DMS53 treated with DMSO at 0.1 percent for 48 hours (cell line): ENCODE data around the gene ASB13.

Experiments
- DNase-seq: peaks from one replicate; lab custom pipeline; 2025; ENCODE audit not compliant: unreplicated experiment; lab: John Stamatoyannopoulos, UW

ASB13 gene

GRCh38 chr10:5666008-5666840 is at the start of gene ASB13:
ASB13 (minus strand) TSS chr10:5666595; CDS start chr10:5666551, 44 bp downstream.
- DNase-seq, result peak; percentile 51

- DNase-seq, result no peak
These were observed 45.2 kb upstream of the ASB13 start for GRCh38 chr10:5711642-5712041.

- no peak for DNase-seq
These were observed 44.5 kb upstream of the ASB13 start for GRCh38 chr10:5710859-5711258.

- no peak for DNase-seq
These were observed 43.5 kb upstream of the ASB13 start for GRCh38 chr10:5709865-5710264.

GRCh38 chr10:5708356-5708755 is 42.0 kb upstream of the ASB13 start:
- DNase-seq, result no peak

- DNase-seq, result no peak
These were observed 31.7 kb upstream of the ASB13 start for GRCh38 chr10:5698062-5698461.

- DNase-seq, result no peak
These were observed 30.9 kb upstream of the ASB13 start for GRCh38 chr10:5697342-5697741.

- no peak for DNase-seq
These were observed 28.2 kb upstream of the ASB13 start for GRCh38 chr10:5694573-5694972.

- DNase-seq, result no peak
These were observed 26.3 kb upstream of the ASB13 start for GRCh38 chr10:5692461-5693358.

- DNase-seq, result no peak
These were observed 25.4 kb upstream of the ASB13 start for GRCh38 chr10:5691786-5692185.

- DNase-seq, result no peak
These were observed 22.2 kb upstream of the ASB13 start for GRCh38 chr10:5688587-5688986.

GRCh38 chr10:5685764-5686240 is 19.4 kb upstream of the ASB13 start:
- DNase-seq, result no peak

- peak; percentile 70 for DNase-seq
These were observed 18.8 kb upstream of the ASB13 start for GRCh38 chr10:5684971-5685763.

GRCh38 chr10:5684318-5684970 is 18.0 kb upstream of the ASB13 start, which contains the start of gene TASOR2:
TASOR2 (plus strand) TSS chr10:5684838; CDS start chr10:5720643, 35,805 bp downstream.
- peak; percentile 99 for DNase-seq

GRCh38 chr10:5683065-5683464 is 16.7 kb upstream of the ASB13 start:
- no peak for DNase-seq

GRCh38 chr10:5681930-5682329 is 15.5 kb upstream of the ASB13 start:
- DNase-seq, result no peak

- no peak for DNase-seq
These were observed 13.2 kb upstream of the ASB13 start for GRCh38 chr10:5679606-5680005.

- DNase-seq, result no peak
These were observed 12.6 kb upstream of the ASB13 start for GRCh38 chr10:5679037-5679435.

- DNase-seq, result no peak
These were observed 12.1 kb upstream of the ASB13 start for GRCh38 chr10:5678397-5679036.
